GM21576 (cell line): ENCODE measurements around the gene TBC1D3I.
"Not testable (repeated sequence)": the region's sequence is repeated elsewhere in the genome, so short reads cannot be mapped to it uniquely, and the experiment has no call there.

Source experiments
- ATAC-seq: cut with Tn5 transposase; IDR thresholded peaks from one replicate; pipeline ENCODE4 v1.9.1; 2021; ENCODE audit warnings: mild to moderate bottlenecking, moderate library complexity; ENCODE audit not compliant: unreplicated experiment

TBC1D3I gene

GRCh38 chr17:36207383-36207782, 57.0 kb downstream of the TBC1D3I start:
- not testable (repeated sequence) for ATAC-seq

DNA sequence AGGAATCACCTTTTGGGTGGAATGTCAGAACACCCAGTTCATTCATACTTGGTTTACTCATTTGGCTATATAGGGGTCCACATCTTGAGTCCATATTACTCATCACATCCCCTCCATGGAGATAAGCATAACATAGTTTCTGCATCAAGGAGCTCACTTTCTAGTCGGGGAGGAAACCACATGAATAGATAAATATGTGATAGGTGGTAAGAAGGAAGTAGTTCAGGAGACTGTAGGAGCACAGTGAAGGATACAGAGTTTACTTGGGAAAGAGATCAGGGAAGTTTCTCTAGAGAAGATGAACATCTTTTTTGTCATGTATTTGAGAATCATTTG, 57.9 kb downstream of the TBC1D3I start:
- ATAC-seq = not testable (repeated sequence)

- ATAC-seq = peak; percentile 18
Observed at GRCh38 chr17:36205637-36206485, 58.5 kb downstream of the TBC1D3I start.

GRCh38 chr17:36204724-36205500, 59.5 kb downstream of the TBC1D3I start:
- ATAC-seq = no peak
